GM12891 (cell line): ENCODE data around the gene CADM1.

Experiments
- DNase-seq: peaks from one replicate; pipeline ENCODE4 v3.0.0; 2011; ENCODE audit warnings: low spot score; ENCODE audit not compliant: insufficient read length
- FAIRE-seq: peaks from 2 replicates; lab custom pipeline; 2011; peaks lifted over from hg19 to GRCh38; lab: Jason Lieb, UNC
- PAX5 ChIP-seq: IDR thresholded peaks from 2 replicates; pipeline ENCODE4 v1.6.1; 2011; ENCODE audit warnings: low read length, moderate library complexity, mild to moderate bottlenecking; ENCODE audit not compliant: insufficient read depth, severe bottlenecking
- POLR2A ChIP-seq: IDR thresholded peaks from 2 replicates; pipeline ENCODE4 v1.6.1; 2011; ENCODE audit warnings: low read depth, low read length, control low read depth
- POLR2AphosphoS5 ChIP-seq: IDR thresholded peaks from 2 replicates; pipeline ENCODE4 v1.6.1; 2011; ENCODE audit warnings: low read depth, low read length, control low read depth
- POU2F2 ChIP-seq: IDR thresholded peaks from 2 replicates; pipeline ENCODE4 v1.6.1; 2011; ENCODE audit warnings: low read depth, mild to moderate bottlenecking, control low read depth, low read length, moderate library complexity
- SPI1 ChIP-seq: IDR thresholded peaks from 2 replicates; pipeline ENCODE4 v1.6.1; 2011; ENCODE audit warnings: low read depth, low read length, control low read depth
- TAF1 ChIP-seq: IDR thresholded peaks from 2 replicates; pipeline ENCODE4 v1.6.1; 2011; ENCODE audit warnings: low read depth, low read length, control low read depth

The CADM1 gene

DNA sequence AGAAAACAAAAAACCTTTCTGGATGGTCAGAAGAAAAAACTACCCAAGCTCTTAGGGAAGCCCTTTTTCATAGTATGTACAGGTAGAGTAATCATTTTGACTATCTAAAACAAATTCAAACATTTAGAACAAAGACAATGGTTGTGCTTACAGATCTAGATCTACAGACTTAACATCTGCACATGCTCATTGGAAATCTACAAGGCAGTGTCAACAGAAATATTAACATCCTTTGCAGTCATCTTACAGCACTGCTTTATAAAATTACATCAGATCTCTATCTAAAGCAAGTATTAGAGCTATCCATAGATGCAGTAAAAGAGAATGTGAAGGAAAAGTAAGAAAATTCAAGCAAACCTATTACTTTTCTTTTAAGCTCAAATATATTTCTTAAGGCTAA, 110.3 kb downstream of the CADM1 start:
- DNase-seq: no peak
- TF ChIP-seq POLR2A: no peak
- TF ChIP-seq SPI1: no peak
- TF ChIP-seq POU2F2: no peak
- TF ChIP-seq TAF1: no peak
- TF ChIP-seq PAX5: no peak
- TF ChIP-seq POLR2AphosphoS5: no peak
- peak; percentile 57 for FAIRE-seq

- TF ChIP-seq POU2F2 (no peak), POLR2AphosphoS5 (no peak), PAX5 (no peak), TAF1 (no peak), SPI1 (no peak), POLR2A (no peak)
- DNase-seq (no peak), FAIRE-seq (peak; percentile 41)
Observed at GRCh38 chr11:115391598-115391997, 112.6 kb downstream of the CADM1 start.

DNA sequence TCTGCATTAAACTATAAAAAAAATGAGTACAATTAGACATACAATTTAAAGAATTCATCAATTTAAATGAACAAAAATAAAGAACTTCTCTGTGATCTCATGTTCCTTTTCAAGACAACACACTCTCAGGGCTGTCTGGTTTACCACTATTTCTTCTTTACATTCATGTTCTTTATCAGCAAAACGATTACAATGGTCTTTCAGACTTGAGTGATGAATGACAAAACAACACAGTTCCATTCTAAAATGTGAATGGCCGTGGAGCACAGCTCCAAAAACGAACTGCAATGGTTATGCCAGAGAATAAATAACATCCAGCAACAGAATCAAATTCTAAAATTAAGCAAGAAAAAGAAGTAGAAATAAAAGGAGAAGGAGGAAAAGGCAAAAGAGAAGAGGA, 113.1 kb downstream of the CADM1 start:
- FAIRE-seq (no peak), DNase-seq (no peak)
- TF ChIP-seq POU2F2: no peak
- TF ChIP-seq POLR2AphosphoS5: no peak
- TF ChIP-seq POLR2A: no peak
- no peak for TF ChIP-seq PAX5
- no peak for TF ChIP-seq TAF1
- TF ChIP-seq SPI1: no peak

- DNase-seq (no peak), FAIRE-seq (no peak)
Observed at GRCh38 chr11:115390441-115390840, 113.8 kb downstream of the CADM1 start.

GRCh38 chr11:115389790-115390189, 114.4 kb downstream of the CADM1 start:
- DNase-seq (no peak), FAIRE-seq (peak; percentile 60)
- TF ChIP-seq PAX5 (no peak), TAF1 (no peak), POLR2AphosphoS5 (no peak), POLR2A (no peak), SPI1 (peak; percentile 65)

More at GRCh38 chr11:115390441-115390840, 113.8 kb downstream of the CADM1 start:
- TF ChIP-seq SPI1: peak; percentile 19; the same call in 1 of the 2 replicates
- TF ChIP-seq POU2F2: no peak

- FAIRE-seq: no peak
- no peak for TF ChIP-seq SPI1
- TF ChIP-seq POLR2A: no peak
- no peak for TF ChIP-seq POU2F2
- TF ChIP-seq TAF1: no peak
- TF ChIP-seq POLR2AphosphoS5: no peak
- TF ChIP-seq PAX5: no peak
- DNase-seq: no peak
Observed at GRCh38 chr11:115385226-115385625, 119.0 kb downstream of the CADM1 start.

DNA sequence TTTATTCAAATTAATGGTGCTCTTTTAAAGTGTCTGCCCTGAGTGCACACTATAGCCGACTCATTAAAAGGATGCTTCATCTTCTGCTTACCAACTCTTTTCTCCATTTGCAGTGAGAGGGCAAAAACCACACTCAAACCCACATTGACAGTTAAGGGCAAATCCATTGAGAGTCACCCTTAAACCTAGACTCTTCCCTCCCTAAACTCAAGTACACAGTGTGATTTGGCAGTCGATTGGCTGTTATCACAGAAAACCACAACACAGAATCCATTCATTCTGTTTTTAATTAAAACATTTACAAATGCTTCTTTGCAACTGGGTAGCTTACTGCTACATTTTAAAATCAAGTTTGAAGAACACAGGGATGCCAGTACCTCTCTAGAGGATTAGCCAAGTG, 120.0 kb downstream of the CADM1 start:
- TF ChIP-seq TAF1: no peak
- TF ChIP-seq POU2F2: no peak
- TF ChIP-seq POLR2A: no peak
- TF ChIP-seq POLR2AphosphoS5: no peak
- no peak for FAIRE-seq
- no peak for DNase-seq

- no peak for FAIRE-seq
- DNase-seq: no peak
- TF ChIP-seq SPI1 (no peak), POLR2A (no peak), PAX5 (no peak), POU2F2 (no peak)
Observed at GRCh38 chr11:115383431-115383830, 120.8 kb downstream of the CADM1 start.

- no peak for FAIRE-seq
- TF ChIP-seq POLR2AphosphoS5 (no peak), PAX5 (peak; percentile 94), SPI1 (peak; percentile 36; the same call in 1 of the 2 replicates), POLR2A (no peak)
- DNase-seq: no peak
Observed at GRCh38 chr11:115379528-115379927, 124.7 kb downstream of the CADM1 start.

- TF ChIP-seq POLR2AphosphoS5 (no peak), POU2F2 (no peak)
- DNase-seq (no peak), FAIRE-seq (no peak)
Observed at GRCh38 chr11:115378557-115378956, 125.7 kb downstream of the CADM1 start.

GRCh38 chr11:115377882-115378296, 126.3 kb downstream of the CADM1 start:
- FAIRE-seq (peak; percentile 80), DNase-seq (no peak)
- TF ChIP-seq POLR2A (no peak), POLR2AphosphoS5 (no peak), PAX5 (no peak), TAF1 (no peak), POU2F2 (no peak), SPI1 (no peak)

- DNase-seq: no peak
- no peak for FAIRE-seq
- no peak for TF ChIP-seq PAX5
- TF ChIP-seq POLR2A: no peak
- no peak for TF ChIP-seq TAF1
- TF ChIP-seq SPI1: no peak
- no peak for TF ChIP-seq POLR2AphosphoS5
- no peak for TF ChIP-seq POU2F2
Observed at GRCh38 chr11:115368616-115369015, 135.6 kb downstream of the CADM1 start.
